Sigmoid colon (tissue), 3 donors: ENCODE results near the gene DKK3.

ENCODE experiments used
- CTCF ChIP-seq, 4 experiments: fragments of 450-650 bp in 3 of 4; fragments of 200-600 bp in 1 of 4; IDR thresholded peaks; one replicate each; pipeline ENCODE4 v1.5.1; 2016 to 2019; ENCODE audit warnings: antibody characterized with exemption in 4 of 4, mild to moderate bottlenecking in 3 of 4, moderate library complexity in 2 of 4
- POLR2A ChIP-seq, 2 donors: fragments of 450-650 bp; IDR thresholded peaks; one replicate each; pipeline ENCODE4 v1.6.1; 2016; ENCODE audit warnings: antibody characterized with exemption in 2 of 2, mild to moderate bottlenecking in 2 of 2, moderate library complexity in 2 of 2

GRCh38 chr11:11948242-11948947, 60.0 kb downstream of the DKK3 start:
- TF ChIP-seq CTCF (IDR thresholded peaks at IDR 0.05) (no peak), POLR2A (IDR thresholded peaks at IDR 0.05) (no peak)
